Amniotic epithelial cell (primary cell): ENCODE results near the gene ABCG1.

ENCODE experiments used
- DNase-seq: peaks from one replicate; pipeline ENCODE4 v3.0.0-alpha.2; 2010; ENCODE audit warnings: low read depth

Gene ABCG1

GRCh38 chr21:42307106-42307505 is 88.2 kb downstream of the ABCG1 start:
- no peak for DNase-seq

DNA sequence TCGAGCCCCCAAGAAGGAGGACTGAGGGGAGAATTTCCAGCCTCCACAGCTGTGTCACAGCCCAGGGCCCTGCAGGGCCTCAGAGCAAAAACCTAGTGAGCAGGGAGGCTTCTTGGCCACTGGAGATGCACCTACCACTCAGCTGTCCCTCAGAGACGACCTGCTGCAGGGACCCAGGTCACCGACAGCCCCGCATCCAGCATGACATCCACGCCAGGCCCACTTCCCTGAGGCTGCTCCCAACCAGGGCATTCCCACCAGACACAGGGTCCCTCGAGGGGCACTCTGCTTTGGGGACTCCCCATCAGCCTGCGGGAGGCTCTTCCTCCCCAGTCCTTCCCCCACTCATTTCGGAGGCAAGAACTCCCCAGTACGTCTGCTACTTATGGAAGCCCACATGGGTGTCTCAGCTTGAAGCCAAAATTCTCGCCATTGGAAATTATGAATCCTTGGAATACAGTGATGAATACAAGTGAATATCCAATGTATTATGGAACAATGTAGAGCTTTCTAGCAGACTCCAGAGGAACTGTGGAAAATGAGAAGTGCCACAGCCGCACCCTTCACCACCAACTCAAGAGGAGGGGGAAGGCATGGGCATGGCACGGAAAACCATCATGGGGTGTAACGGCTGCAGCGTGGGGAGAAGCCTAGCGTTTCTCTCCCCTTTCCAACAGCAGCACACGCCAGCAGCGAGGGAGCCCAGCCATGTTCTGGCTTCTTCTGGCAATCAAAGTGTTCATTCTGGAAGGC is 89.4 kb downstream of the ABCG1 start:
- DNase-seq, result no peak

DNA sequence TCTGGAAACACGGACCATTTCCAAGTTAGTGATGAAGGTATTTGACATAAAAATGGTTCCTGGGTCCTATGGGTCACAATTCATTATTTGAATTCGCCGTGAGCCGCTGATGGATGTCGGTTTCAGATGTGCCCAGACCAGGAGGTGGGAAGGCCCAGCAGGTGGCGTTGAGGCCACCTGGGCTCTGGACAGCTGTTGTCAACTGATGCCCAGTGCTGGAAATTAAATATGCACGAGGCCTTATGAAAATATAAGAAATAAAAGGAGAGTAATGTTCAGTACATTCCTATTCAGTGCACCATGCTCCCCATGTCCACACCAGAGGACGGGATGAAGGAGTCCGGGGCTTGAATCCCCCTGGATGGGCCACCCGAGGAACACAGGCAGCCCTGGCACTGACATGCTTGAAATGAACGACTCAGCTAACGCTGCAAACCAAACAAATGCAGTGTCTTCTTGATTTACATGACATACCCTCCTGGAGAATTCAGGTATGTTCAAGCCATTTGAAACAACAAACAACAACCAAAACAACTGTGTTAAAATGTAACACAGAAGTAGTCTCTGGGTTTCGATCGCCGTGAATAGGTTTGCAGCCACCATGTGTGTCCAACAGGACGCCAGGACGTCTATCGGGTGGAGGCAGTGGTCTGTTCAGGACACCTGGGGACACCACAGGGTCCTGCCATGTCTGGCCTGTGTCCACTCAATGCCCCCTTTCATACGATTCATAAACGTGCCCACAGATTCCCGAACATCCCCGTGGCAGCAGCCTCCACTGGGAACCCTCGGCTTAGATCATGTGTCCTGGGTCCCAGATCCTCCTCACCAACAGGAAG is 90.2 kb downstream of the ABCG1 start:
- no peak for DNase-seq

GRCh38 chr21:42309753-42310213 is 90.8 kb downstream of the ABCG1 start:
- peak; percentile 5 for DNase-seq

DNA sequence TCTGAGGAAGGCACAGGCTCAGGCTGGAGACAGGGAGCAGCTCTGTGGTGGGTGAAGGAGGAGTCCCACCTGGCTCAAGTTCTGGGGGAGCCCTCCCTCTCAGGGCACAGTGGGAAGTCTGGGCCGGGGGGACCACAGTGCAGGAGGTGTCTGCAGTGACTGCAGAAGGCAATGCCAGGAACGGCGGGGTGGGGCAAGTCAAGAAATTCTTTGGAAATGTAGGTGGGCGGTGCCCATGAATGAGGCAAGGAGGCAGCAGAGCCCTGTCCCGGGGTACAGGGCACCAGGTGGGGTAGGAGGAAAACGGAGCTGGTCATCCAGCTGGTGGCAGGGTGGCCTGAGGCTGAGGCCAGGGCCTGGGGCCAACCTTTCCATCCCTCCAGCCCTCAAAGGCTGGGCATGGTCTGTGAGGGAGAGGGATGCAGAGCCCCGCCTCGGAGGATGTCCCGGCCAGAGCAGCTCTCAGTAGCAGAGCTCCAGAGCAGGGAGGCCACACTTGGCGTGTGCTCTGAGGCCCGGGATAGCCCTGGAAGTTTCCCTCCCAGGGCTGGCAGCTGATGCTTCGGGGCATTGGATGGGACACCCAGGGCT is 91.6 kb downstream of the ABCG1 start:
- no peak for DNase-seq

- no peak for DNase-seq
Observed at GRCh38 chr21:42311160-42311559, 92.2 kb downstream of the ABCG1 start.

DNA sequence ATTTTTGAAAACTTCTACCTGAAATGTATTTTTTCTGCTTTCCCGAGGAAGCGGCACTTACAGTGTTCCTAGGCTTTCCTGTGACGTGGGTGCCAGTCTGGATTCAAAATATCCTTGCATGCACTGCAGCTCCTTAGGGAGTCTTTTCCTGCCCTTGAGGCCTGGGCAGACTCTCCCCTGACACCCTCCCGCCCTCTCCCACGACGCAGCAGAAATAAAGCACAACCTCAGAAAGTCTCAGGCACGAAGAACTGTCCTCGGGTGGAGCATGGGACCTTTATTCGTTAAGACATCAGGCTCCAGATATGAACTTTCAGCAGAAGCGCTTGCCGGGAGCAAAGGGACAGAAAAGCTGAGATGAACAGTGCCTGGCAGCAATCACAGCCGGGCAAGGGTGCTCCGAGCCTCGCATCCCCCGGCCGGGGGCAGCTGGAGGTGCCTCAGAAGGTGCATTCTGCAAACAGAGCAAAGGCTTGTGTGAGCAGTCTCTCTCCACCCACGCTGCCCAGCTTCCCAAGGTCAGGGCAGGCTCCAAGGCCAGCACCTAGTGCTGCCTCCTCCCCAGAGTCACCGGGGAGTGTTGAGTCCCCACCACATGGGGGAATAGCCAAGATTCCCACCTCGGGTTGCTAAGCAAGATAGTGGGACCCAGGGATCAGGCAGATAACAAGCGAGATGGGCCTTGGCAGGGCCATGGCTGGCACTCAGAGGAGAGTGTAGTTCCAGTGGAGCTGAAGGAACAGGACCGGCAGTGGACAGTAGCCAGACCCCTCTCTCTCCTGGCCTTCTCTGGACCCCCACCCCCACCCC is 93.1 kb downstream of the ABCG1 start:
- DNase-seq, result no peak

- no peak for DNase-seq
Observed at GRCh38 chr21:42312626-42313104, 93.7 kb downstream of the ABCG1 start.

GRCh38 chr21:42313501-42313969 is 94.6 kb downstream of the ABCG1 start:
- DNase-seq, result no peak

GRCh38 chr21:42314616-42315295 is 95.8 kb downstream of the ABCG1 start:
- DNase-seq, result no peak

DNA sequence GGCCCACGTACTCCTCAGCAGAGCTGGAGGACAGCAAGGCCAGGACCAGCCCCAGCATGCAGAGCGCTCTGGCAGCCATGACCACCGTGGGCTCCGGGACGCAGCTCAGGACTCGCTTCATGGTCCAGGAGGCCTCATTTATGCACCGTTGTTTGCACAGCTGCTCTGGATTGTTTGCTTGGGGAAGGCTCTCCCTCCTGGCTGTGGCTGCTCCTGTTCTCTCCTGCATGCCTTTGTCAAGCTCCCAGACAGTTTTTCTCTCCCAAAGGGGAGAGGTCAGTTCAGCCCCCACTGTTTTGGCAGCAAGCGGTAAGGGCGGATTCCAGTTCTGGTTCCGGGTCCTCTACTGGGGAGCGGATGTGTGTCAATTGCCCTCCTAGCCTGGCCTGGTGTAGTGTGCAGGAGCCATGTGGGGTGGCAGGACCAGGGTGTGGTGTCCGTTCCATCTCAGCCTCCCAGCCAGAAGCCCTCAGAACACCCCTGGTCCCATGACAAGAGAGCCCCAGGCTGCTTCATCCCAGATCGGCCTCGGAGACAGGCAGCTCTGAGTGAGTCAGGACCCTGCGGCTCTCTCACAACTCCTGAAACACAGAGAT is 96.5 kb downstream of the ABCG1 start, which contains the start of gene TFF3:
Gene TFF3 (minus strand): TSS at position 114 of the 596 bp plus-strand sequence. CDS start 35 bp downstream, at position 79.
- no peak for DNase-seq

- DNase-seq, result no peak
Observed at GRCh38 chr21:42316891-42317290, 98.0 kb downstream of the ABCG1 start.

DNA sequence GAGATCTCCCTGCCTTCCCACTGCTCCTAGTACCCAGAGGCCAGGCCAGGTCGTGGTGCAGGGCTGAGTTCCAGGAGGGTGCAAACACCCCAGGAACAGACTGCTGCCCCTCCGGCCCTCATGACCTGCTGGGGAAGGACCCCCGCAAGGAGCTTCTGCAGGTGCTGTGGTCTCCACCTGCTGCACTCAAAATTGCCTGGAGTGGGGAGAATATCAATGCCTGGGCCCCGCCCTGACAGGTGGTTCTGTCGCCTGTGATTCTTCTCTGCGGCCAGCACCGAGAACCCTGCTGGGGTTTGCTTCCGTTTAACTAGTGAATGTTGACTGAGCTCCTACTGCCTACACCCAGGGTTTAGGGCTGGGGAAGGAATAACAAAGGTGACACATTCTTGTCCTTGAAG is 98.4 kb downstream of the ABCG1 start:
- DNase-seq, result no peak

- no peak for DNase-seq
Observed at GRCh38 chr21:42317826-42318746, 99.1 kb downstream of the ABCG1 start.

DNA sequence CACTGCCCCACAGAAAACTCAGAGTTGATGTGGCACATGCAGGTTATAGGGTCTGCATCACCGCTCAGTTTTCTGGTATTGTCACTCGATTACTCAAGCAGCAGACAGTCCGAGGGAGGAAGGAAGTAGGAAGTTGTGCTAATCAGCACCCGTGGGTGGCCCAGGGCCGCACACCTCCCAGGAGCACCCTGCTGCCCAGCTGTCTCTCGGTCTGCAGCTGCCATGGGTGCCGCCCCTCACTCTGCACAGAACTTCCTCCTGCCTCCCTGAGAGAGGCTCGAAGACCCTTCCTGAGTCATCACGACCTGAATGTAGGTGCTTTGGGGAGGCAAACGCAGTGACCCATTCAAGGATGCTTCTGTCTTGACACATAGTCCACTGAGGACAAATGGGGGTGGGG is 100.4 kb downstream of the ABCG1 start:
- no peak for DNase-seq

- DNase-seq, result no peak
Observed at GRCh38 chr21:42319851-42320572, 101.1 kb downstream of the ABCG1 start.

DNA sequence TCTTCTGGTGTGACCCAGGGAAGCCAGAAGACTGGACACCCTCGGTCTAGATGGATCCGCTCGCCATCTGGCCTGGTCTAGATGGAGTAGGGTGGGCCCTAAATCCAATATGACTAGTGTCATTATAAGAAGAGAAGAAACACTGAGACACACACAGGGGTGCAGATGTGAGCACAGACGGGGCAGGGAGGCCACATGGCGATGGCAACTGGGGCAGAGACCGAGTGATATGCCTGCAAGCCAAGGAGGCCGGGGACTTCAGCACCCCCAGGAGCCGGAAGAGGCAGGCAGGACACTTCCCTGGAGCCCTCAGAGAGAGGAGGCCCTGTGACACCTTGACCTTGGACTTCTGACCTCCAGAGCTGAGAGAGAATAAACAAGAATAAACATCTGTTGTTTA is 101.9 kb downstream of the ABCG1 start:
- DNase-seq, result no peak

- no peak for DNase-seq
Observed at GRCh38 chr21:42321231-42321630, 102.3 kb downstream of the ABCG1 start.

DNA sequence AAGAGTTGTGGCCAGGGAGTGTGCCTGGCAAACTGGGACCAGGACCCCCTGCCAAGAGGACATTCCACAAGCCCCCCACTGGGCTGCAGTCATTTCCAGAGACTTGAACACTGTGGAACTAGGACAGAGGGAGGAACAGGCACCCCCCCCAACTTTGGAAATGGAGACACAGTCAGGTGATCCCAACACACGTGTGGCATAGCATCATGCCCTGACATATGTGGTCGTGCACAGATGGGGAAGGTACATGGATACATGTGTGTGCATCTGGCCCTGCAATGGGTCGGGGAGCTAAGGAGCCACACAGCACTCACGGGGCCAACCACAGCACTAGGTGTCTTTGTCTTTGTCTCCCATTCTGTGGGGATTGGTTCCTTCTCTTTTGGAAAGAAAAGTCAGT is 102.9 kb downstream of the ABCG1 start:
- no peak for DNase-seq
